Activated CD4-positive, alpha-beta memory T cell treated with anti-CD3 and anti-CD28 coated beads for 36 hours (primary cell): Measurements from ENCODE around the gene ZXDC. TPM values are rescaled to one million over a fixed set of nuclear protein-coding genes. Genes with fewer than 3 reads are reported as not detected.

Source experiments
- CTCF ChIA-PET: fragments of 350-600 bp; sonication (Branson Sonifier 250); formaldehyde crosslinking; loops from one replicate; lab custom pipeline; 2021; ENCODE audit warnings: antibody characterized with exemption, inconsistent platforms; lab: Charles Lee
- POLR2A ChIA-PET: fragments of 350-600 bp; sonication (Branson Sonifier 250); formaldehyde crosslinking; loops from one replicate; lab custom pipeline; 2021; ENCODE audit warnings: antibody characterized with exemption; lab: Charles Lee
- DNase-seq: peaks from one replicate; pipeline ENCODE4 v3.0.0-alpha.2; 2020
- H3K27ac Mint-ChIP-seq: one replicate; pipeline ENCODE4 v1.8.0; 2021; ENCODE audit warnings: mixed read lengths
- H3K27me3 Mint-ChIP-seq: one replicate; pipeline ENCODE4 v1.8.0; 2021; ENCODE audit warnings: mixed read lengths
- H3K36me3 Mint-ChIP-seq: one replicate; pipeline ENCODE4 v1.8.0; 2021; ENCODE audit warnings: mixed read lengths
- H3K4me1 Mint-ChIP-seq: one replicate; pipeline ENCODE4 v1.8.0; 2021; ENCODE audit warnings: low read depth, mixed read lengths
- H3K4me3 Mint-ChIP-seq: one replicate; pipeline ENCODE4 v1.8.0; 2021; ENCODE audit warnings: mild to moderate bottlenecking, mixed read lengths
- H3K9me3 Mint-ChIP-seq: one replicate; pipeline ENCODE4 v1.8.0; 2021; ENCODE audit warnings: mixed read lengths
- intact Hi-C: fragments of 100-400 bp; cut with micrococcal nuclease; formaldehyde crosslinking; loops from one replicate; pipeline ENCODE4 v1.15.1; 2023
- total RNA-seq, 2 experiments: library from RNA; stranded (reverse); gene quantifications; one replicate each; pipeline ENCODE4 v1.2.3, GENCODE V29; 2021

Gene ZXDC
- total RNA-seq, 2 experiments from 2014 or later, result 18.2 to 19.1 TPM

- ChIA-PET CTCF (no interaction called here), POLR2A (no interaction called here)
- H3K4me3 Mint-ChIP-seq, result no peak overlapping the region
- peaks cover 30% of the 10 kb centered on the region for H3K36me3 Mint-ChIP-seq
- H3K27me3 Mint-ChIP-seq, result no peaks in the 10 kb centered on the region
- intact Hi-C loops, result no loop called here
- DNase-seq, result no peak
- H3K4me1 Mint-ChIP-seq, result no peaks in the 10 kb centered on the region
- no peak overlapping the region for H3K27ac Mint-ChIP-seq
- H3K9me3 Mint-ChIP-seq, result peaks cover 3% of the 10 kb centered on the region
Observed at GRCh38 chr3:126432361-126433104, 43.2 kb downstream of the ZXDC start.

- POLR2A ChIA-PET, result no interaction called here
- peaks cover 9% of the 10 kb centered on the region for H3K9me3 Mint-ChIP-seq
- no peak overlapping the region for H3K27ac Mint-ChIP-seq
- peaks cover 27% of the 10 kb centered on the region for H3K36me3 Mint-ChIP-seq
- H3K4me1 Mint-ChIP-seq, result no peaks in the 10 kb centered on the region
- H3K4me3 Mint-ChIP-seq, result no peak overlapping the region
- H3K27me3 Mint-ChIP-seq, result no peaks in the 10 kb centered on the region
- no peak for DNase-seq
- intact Hi-C loops, result no loop called here
- CTCF ChIA-PET, result no interaction called here
Observed at GRCh38 chr3:126431103-126431534, 44.6 kb downstream of the ZXDC start.

- no peak overlapping the region for H3K4me3 Mint-ChIP-seq
- no peak overlapping the region for H3K27ac Mint-ChIP-seq
- ChIA-PET POLR2A (no interaction called here), CTCF (no interaction called here)
- intact Hi-C loops, result no loop called here
- H3K4me1 Mint-ChIP-seq, result no peaks in the 10 kb centered on the region
- peaks cover 13% of the 10 kb centered on the region for H3K36me3 Mint-ChIP-seq
- H3K27me3 Mint-ChIP-seq, result no peaks in the 10 kb centered on the region
- peaks cover 14% of the 10 kb centered on the region for H3K9me3 Mint-ChIP-seq
- DNase-seq, result no peak
Observed at GRCh38 chr3:126424751-126425150, 50.9 kb downstream of the ZXDC start.

GRCh38 chr3:126424039-126424717, 51.5 kb downstream of the ZXDC start:
- ChIA-PET POLR2A (no interaction called here), CTCF (no interaction called here)
- Mint-ChIP-seq H3K36me3 (peaks cover 13% of the 10 kb centered on the region), H3K9me3 (peaks cover 14% of the 10 kb centered on the region), H3K27ac (no peak overlapping the region), H3K27me3 (no peaks in the 10 kb centered on the region), H3K4me1 (no peaks in the 10 kb centered on the region), H3K4me3 (no peak overlapping the region)
- intact Hi-C loops, result no loop called here
- DNase-seq, result no peak

GRCh38 chr3:126423191-126424038, 52.3 kb downstream of the ZXDC start:
- Mint-ChIP-seq H3K9me3 (peaks cover 14% of the 10 kb centered on the region), H3K4me1 (no peaks in the 10 kb centered on the region), H3K36me3 (peaks cover 13% of the 10 kb centered on the region), H3K27ac (no peak overlapping the region), H3K4me3 (no peak overlapping the region), H3K27me3 (no peaks in the 10 kb centered on the region)
- ChIA-PET CTCF (no interaction called here), POLR2A (no interaction called here)
- no peak for DNase-seq
- intact Hi-C loops, result no loop called here

- peaks cover 14% of the 10 kb centered on the region for H3K9me3 Mint-ChIP-seq
- H3K27me3 Mint-ChIP-seq, result no peaks in the 10 kb centered on the region
- CTCF ChIA-PET, result no interaction called here
- no peaks in the 10 kb centered on the region for H3K4me1 Mint-ChIP-seq
- H3K4me3 Mint-ChIP-seq, result no peak overlapping the region
- POLR2A ChIA-PET, result no interaction called here
- DNase-seq, result no peak
- peaks cover 11% of the 10 kb centered on the region for H3K36me3 Mint-ChIP-seq
- intact Hi-C loops, result no loop called here
- H3K27ac Mint-ChIP-seq, result no peak overlapping the region
Observed at GRCh38 chr3:126422571-126423091, 53.1 kb downstream of the ZXDC start.

GRCh38 chr3:126422121-126422520, 53.6 kb downstream of the ZXDC start:
- H3K27me3 Mint-ChIP-seq, result no peaks in the 10 kb centered on the region
- no peak overlapping the region for H3K4me3 Mint-ChIP-seq
- intact Hi-C loops, result no loop called here
- peaks cover 8% of the 10 kb centered on the region for H3K36me3 Mint-ChIP-seq
- ChIA-PET POLR2A (no interaction called here), CTCF (no interaction called here)
- H3K27ac Mint-ChIP-seq, result no peak overlapping the region
- peaks cover 13% of the 10 kb centered on the region for H3K9me3 Mint-ChIP-seq
- no peak for DNase-seq
- H3K4me1 Mint-ChIP-seq, result no peaks in the 10 kb centered on the region

- H3K36me3 Mint-ChIP-seq, result peaks cover 8% of the 10 kb centered on the region
- ChIA-PET POLR2A (no interaction called here), CTCF (no interaction called here)
- DNase-seq, result no peak
- intact Hi-C loops, result no loop called here
- no peak overlapping the region for H3K27ac Mint-ChIP-seq
- H3K9me3 Mint-ChIP-seq, result peaks cover 8% of the 10 kb centered on the region
- no peak overlapping the region for H3K4me3 Mint-ChIP-seq
- H3K27me3 Mint-ChIP-seq, result no peaks in the 10 kb centered on the region
- H3K4me1 Mint-ChIP-seq, result no peaks in the 10 kb centered on the region
Observed at GRCh38 chr3:126421573-126422119, 54.0 kb downstream of the ZXDC start.

- intact Hi-C loops, result no loop called here
- no peaks in the 10 kb centered on the region for H3K9me3 Mint-ChIP-seq
- no peaks in the 10 kb centered on the region for H3K36me3 Mint-ChIP-seq
- no peaks in the 10 kb centered on the region for H3K4me1 Mint-ChIP-seq
- no peak for DNase-seq
- H3K4me3 Mint-ChIP-seq, result no peak overlapping the region
- H3K27ac Mint-ChIP-seq, result no peak overlapping the region
- ChIA-PET POLR2A (no interaction called here), CTCF (no interaction called here)
- peaks cover 4% of the 10 kb centered on the region for H3K27me3 Mint-ChIP-seq
Observed at GRCh38 chr3:126419886-126420786, 55.6 kb downstream of the ZXDC start.

- ChIA-PET POLR2A (no interaction called here), CTCF (no interaction called here)
- no peak for DNase-seq
- intact Hi-C loops, result no loop called here
- Mint-ChIP-seq H3K4me1 (no peaks in the 10 kb centered on the region), H3K9me3 (no peaks in the 10 kb centered on the region), H3K27me3 (peaks cover 12% of the 10 kb centered on the region), H3K36me3 (no peaks in the 10 kb centered on the region), H3K4me3 (no peak overlapping the region), H3K27ac (no peak overlapping the region)
Observed at GRCh38 chr3:126419151-126419703, 56.5 kb downstream of the ZXDC start.

GRCh38 chr3:126418661-126419131, 57.0 kb downstream of the ZXDC start:
- H3K27ac Mint-ChIP-seq, result no peak overlapping the region
- CTCF ChIA-PET, result no interaction called here
- H3K9me3 Mint-ChIP-seq, result no peaks in the 10 kb centered on the region
- DNase-seq, result no peak
- intact Hi-C loops, result no loop called here
- peaks cover 14% of the 10 kb centered on the region for H3K27me3 Mint-ChIP-seq
- H3K4me3 Mint-ChIP-seq, result no peak overlapping the region
- no peaks in the 10 kb centered on the region for H3K36me3 Mint-ChIP-seq
- H3K4me1 Mint-ChIP-seq, result no peaks in the 10 kb centered on the region
- POLR2A ChIA-PET, result no interaction called here
